G401.6 (cell line): Measurements from ENCODE around the gene CRB3.
"Not testable (repeated sequence)": the region's sequence is repeated elsewhere in the genome, so short reads cannot be mapped to it uniquely, and the experiment has no call there.

Experiments
- FAIRE-seq: peaks from 2 replicates; lab custom pipeline; 2012; peaks lifted over from hg19 to GRCh38; lab: Jason Lieb, UNC

The CRB3 gene

GRCh38 chr19:6494438-6495036 lies 30.5 kb downstream of the CRB3 start:
- FAIRE-seq = no peak

GRCh38 chr19:6495947-6496346 lies 31.9 kb downstream of the CRB3 start:
- FAIRE-seq = no peak

- FAIRE-seq = no peak
Observed at GRCh38 chr19:6498294-6499036, 34.4 kb downstream of the CRB3 start.

- no peak for FAIRE-seq
Observed at GRCh38 chr19:6499052-6499790, 35.1 kb downstream of the CRB3 start.

GRCh38 chr19:6500837-6501739 lies 37.0 kb downstream of the CRB3 start:
- no peak for FAIRE-seq

- FAIRE-seq = no peak
Observed at GRCh38 chr19:6501740-6502648, 37.9 kb downstream of the CRB3 start, which contains the start of gene TUBB4A. Gene TUBB4A, minus strand, starts transcription at chr19:6502309. Its CDS starts 97 bp downstream, at chr19:6502212.

- no peak for FAIRE-seq
Observed at GRCh38 chr19:6503407-6504201, 39.5 kb downstream of the CRB3 start.

GRCh38 chr19:6508028-6508771 lies 44.1 kb downstream of the CRB3 start:
- not testable (repeated sequence) for FAIRE-seq

GRCh38 chr19:6509118-6509971 lies 45.3 kb downstream of the CRB3 start:
- FAIRE-seq = no peak

- FAIRE-seq = no peak
Observed at GRCh38 chr19:6510618-6511017, 46.5 kb downstream of the CRB3 start.

- FAIRE-seq = no peak
Observed at GRCh38 chr19:6514089-6514488, 50.0 kb downstream of the CRB3 start.

GRCh38 chr19:6514926-6515544 lies 51.0 kb downstream of the CRB3 start:
- no peak for FAIRE-seq

- FAIRE-seq = peak; percentile 96
Observed at GRCh38 chr19:6516018-6516658, 52.1 kb downstream of the CRB3 start.
